Keratinocyte (primary cell): ENCODE results near the gene SLC16A1. TPM values are rescaled to one million over a fixed set of nuclear protein-coding genes. Genes with fewer than 3 reads are reported as not detected.
A peak's percentile ranks its signal among the peaks of the same experiment; 100 is the strongest.

Experiments
- DNase-seq: peaks from one replicate; pipeline ENCODE4 v3.0.0-alpha.2; 2011; ENCODE audit warnings: low read depth, missing footprints, low spot score
- FAIRE-seq: peaks from 2 replicates; lab custom pipeline; 2011; peaks lifted over from hg19 to GRCh38; lab: Jason Lieb, UNC
- H2AFZ ChIP-seq: 2 replicates; pipeline ENCODE4 v1.6.0; 2012; ENCODE audit warnings: low read length, control low read depth, inconsistent platforms; ENCODE audit not compliant: control insufficient read depth
- H3K27ac ChIP-seq: 2 replicates; pipeline ENCODE4 v1.5.1; 2011; ENCODE audit warnings: low read length; ENCODE audit not compliant: control insufficient read depth, insufficient read depth
- H3K27me3 ChIP-seq: 3 replicates; pipeline ENCODE4 v1.6.0; 2011; ENCODE audit warnings: low read length; ENCODE audit not compliant: control insufficient read depth, insufficient read depth; ENCODE audit errors: extremely low read depth
- H3K36me3 ChIP-seq, 2 experiments: 2 replicates in 1 of 2; 3 replicates in 1 of 2; pipeline ENCODE4 v1.5.1; 2011; ENCODE audit warnings: low read length in 2 of 2, mild to moderate bottlenecking in 1 of 2; ENCODE audit not compliant: control insufficient read depth in 2 of 2, insufficient read depth in 2 of 2; ENCODE audit errors: extremely low read depth in 1 of 2
- H3K4me1 ChIP-seq: 3 replicates; pipeline ENCODE4 v1.5.1; 2011; ENCODE audit warnings: low read length; ENCODE audit not compliant: control insufficient read depth, insufficient read depth; ENCODE audit errors: extremely low read depth
- H3K4me2 ChIP-seq: 3 replicates; pipeline ENCODE4 v1.6.0; 2011; ENCODE audit warnings: low read depth, low read length; ENCODE audit not compliant: control insufficient read depth, insufficient read depth; ENCODE audit errors: extremely low read depth
- H3K4me3 ChIP-seq, 3 experiments: fragments of 200-600 bp in 1 of 3; sonication (generic) in 1 of 3; 2 replicates in 2 of 3; 3 replicates in 1 of 3; pipeline ENCODE4 v1.5.1; 2011 to 2016; ENCODE audit warnings: low read length in 3 of 3, mild to moderate bottlenecking in 3 of 3, control low read depth in 2 of 3, inconsistent platforms in 1 of 3, low read depth in 1 of 3, mixed read lengths in 1 of 3, mixed run types in 1 of 3, moderate library complexity in 1 of 3; ENCODE audit not compliant: control insufficient read depth in 2 of 3, insufficient read depth in 2 of 3; ENCODE audit errors: extremely low read depth in 1 of 3
- H3K79me2 ChIP-seq: 2 replicates; pipeline ENCODE4 v1.6.0; 2012; ENCODE audit warnings: low read length; ENCODE audit not compliant: control insufficient read depth, insufficient read depth
- H3K9ac ChIP-seq: 3 replicates; pipeline ENCODE4 v1.6.0; 2011; ENCODE audit warnings: low read length; ENCODE audit not compliant: control insufficient read depth, insufficient read depth; ENCODE audit errors: extremely low read depth
- H3K9me1 ChIP-seq: 3 replicates; pipeline ENCODE4 v1.6.0; 2011; ENCODE audit warnings: low read length; ENCODE audit not compliant: control insufficient read depth, insufficient read depth; ENCODE audit errors: extremely low read depth
- H3K9me3 ChIP-seq: 2 replicates; pipeline ENCODE4 v1.5.1; 2012; ENCODE audit warnings: low read depth, low read length; ENCODE audit not compliant: control insufficient read depth
- H4K20me1 ChIP-seq: 3 replicates; pipeline ENCODE4 v1.6.0; 2011; ENCODE audit warnings: low read length; ENCODE audit not compliant: control insufficient read depth, insufficient read depth; ENCODE audit errors: extremely low read depth
- CTCF ChIP-seq, 3 experiments: IDR thresholded peaks in 1 of 3; conservative IDR thresholded peaks in 1 of 3; optimal IDR thresholded peaks in 1 of 3; 2 replicates in 2 of 3; 3 replicates in 1 of 3; pipeline versions ENCODE3 to v1.5.1; 2011; ENCODE audit warnings: low read length in 3 of 3, mild to moderate bottlenecking in 3 of 3, moderate library complexity in 2 of 3, control low read depth in 1 of 3, inconsistent platforms in 1 of 3; ENCODE audit not compliant: insufficient read depth in 2 of 3; ENCODE audit errors: extremely low read depth in 1 of 3
- EZH2 ChIP-seq: IDR thresholded peaks from one replicate; pipeline ENCODE4 v1.6.1; 2012; ENCODE audit warnings: inconsistent platforms, mild to moderate bottlenecking, low read length, moderate library complexity
- dilution Hi-C: fragments of 300-500 bp; cut with MboI; formaldehyde crosslinking; loops from one replicate; pipeline ENCODE4 v1.7.0; 2020; ENCODE audit warnings: low sequenced_read_pairs; ENCODE audit not compliant: extremely low pct_ligation_motif_present
- polyA plus RNA-seq, 5 experiments: library from polyadenylated mRNA; depleted of rRNA in 3 of 5; stranded (reverse) in 3 of 5; stranded (forward) in 1 of 5; unstranded in 1 of 5; fragments of >200 nt; gene quantifications; 1 replicate in 1 of 5; 2 replicates in 3 of 5; 3 replicates in 1 of 5; pipeline versions ENCODE4 v1.2.1 to v1.2.3, GENCODE V29; 2011 to 2012; ENCODE audit warnings: missing spikeins in 2 of 5, low read depth in 1 of 5, low replicate concordance in 1 of 5

SLC16A1 gene
- polyA plus RNA-seq, 1 donor (not counting 4 experiments of a cell fraction or from before 2014, with no cell fraction given), result 242 TPM

DNA sequence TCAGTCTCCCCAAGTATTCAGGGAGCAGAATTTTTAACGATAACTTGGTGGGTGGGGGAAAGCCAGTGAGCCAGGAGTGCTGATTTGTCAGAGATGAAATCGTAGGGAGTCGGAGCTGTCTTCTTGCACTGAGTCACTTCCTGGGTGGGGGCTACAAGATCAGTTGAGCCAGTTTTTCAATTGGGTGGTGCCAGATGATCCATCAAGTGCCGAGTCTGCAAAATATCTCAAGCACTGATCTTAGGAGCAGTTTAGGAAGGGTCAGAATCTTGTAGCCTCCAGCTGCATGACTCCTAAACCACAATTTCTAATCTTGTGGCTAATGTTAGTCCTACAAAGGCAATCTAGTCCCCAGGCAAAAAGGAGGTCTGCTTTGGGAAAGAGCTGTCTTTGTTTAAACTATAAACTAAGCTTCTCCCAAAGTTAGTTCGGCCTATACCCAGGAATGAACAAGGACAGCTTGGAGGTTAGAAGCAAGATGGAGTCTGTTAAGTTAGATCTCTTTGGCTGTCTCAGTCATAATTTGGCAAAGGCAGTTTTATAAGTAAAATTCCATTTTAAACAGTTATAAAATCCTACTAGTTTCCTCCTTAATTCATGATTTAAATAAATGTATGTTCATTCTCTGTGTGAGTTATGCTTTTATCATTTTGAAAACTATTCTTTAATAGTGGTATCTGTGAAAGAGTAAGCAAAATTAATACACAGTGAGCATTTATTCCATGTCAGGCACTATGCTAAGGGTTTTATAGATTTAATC lies 51.7 kb downstream of the SLC16A1 start:
- Histone ChIP-seq H3K9ac (peak overlapping the region; percentile 65), H3K27ac (peak overlapping the region; percentile 83)

GRCh38 chr1:112902221-112902620 lies 53.8 kb downstream of the SLC16A1 start:
- Histone ChIP-seq H2AFZ (no peak overlapping the region), H3K27ac (no peak overlapping the region), H3K4me2 (no peak overlapping the region), H3K36me3 (no peaks in the 10 kb centered on the region), H3K79me2 (no peaks in the 10 kb centered on the region), H3K27me3 (no peaks in the 10 kb centered on the region), H3K9me1 (no peaks in the 10 kb centered on the region), H3K4me1 (peaks cover 44% of the 10 kb centered on the region), H3K4me3 (no peak overlapping the region), H4K20me1 (no peaks in the 10 kb centered on the region), H3K9ac (no peak overlapping the region), H3K9me3 (no peaks in the 10 kb centered on the region)
- DNase-seq, result no peak
- TF ChIP-seq EZH2, result no peak
- TF ChIP-seq CTCF (optimal IDR thresholded peaks at IDR 0.05 in 1 of 3, IDR thresholded peaks at IDR 0.05 in 1 of 3, conservative IDR thresholded peaks at IDR 0.05 in 1 of 3; ENCODE audit: extremely low read depth in 1 of 3, insufficient read depth in 2 of 3, low read length in 3 of 3), result no peak
- FAIRE-seq, result no peak
- dilution Hi-C loops, result no loop called here

More for the DNA sequence above, 51.7 kb downstream of the SLC16A1 start:
- Histone ChIP-seq H3K9me3 (no peaks in the 10 kb centered on the region), H4K20me1 (no peaks in the 10 kb centered on the region), H3K4me1 (peaks cover 49% of the 10 kb centered on the region), H3K4me3 (peak overlapping the region in 1 of 3 experiments; percentile 6), H3K36me3 (no peaks in the 10 kb centered on the region), H3K4me2 (peak overlapping the region; percentile 82), H2AFZ (no peak overlapping the region), H3K9me1 (no peaks in the 10 kb centered on the region), H3K79me2 (no peaks in the 10 kb centered on the region), H3K27me3 (no peaks in the 10 kb centered on the region)
- peak; percentile 92 for DNase-seq
- FAIRE-seq, result no peak
- TF ChIP-seq CTCF (optimal IDR thresholded peaks at IDR 0.05 in 1 of 3, IDR thresholded peaks at IDR 0.05 in 1 of 3, conservative IDR thresholded peaks at IDR 0.05 in 1 of 3; ENCODE audit: extremely low read depth in 1 of 3, insufficient read depth in 2 of 3, low read length in 3 of 3) (no peak), EZH2 (no peak)
- dilution Hi-C loops, result no loop called here
